Prostate gland (tissue), 2 donors: ENCODE data around the gene FBP1.

Source experiments
- POLR2AphosphoS5 ChIP-seq: sonication (generic); formaldehyde crosslinking; IDR thresholded peaks from one replicate; pipeline ENCODE4 v1.6.1; 2017; ENCODE audit warnings: antibody characterized with exemption
- TF ChIP-seq, protein P1 (sequence below), 4 experiments: fragments of 200-600 bp in 2 of 4; fragments of 450-650 bp in 2 of 4; sonication (generic) in 2 of 4; IDR thresholded peaks; 1 replicate in 3 of 4; 2 replicates in 1 of 4; pipeline ENCODE4 v1.5.1; 2016 to 2019; ENCODE audit warnings: antibody characterized with exemption in 4 of 4, mild to moderate bottlenecking in 2 of 4, moderate library complexity in 2 of 4

DNA sequence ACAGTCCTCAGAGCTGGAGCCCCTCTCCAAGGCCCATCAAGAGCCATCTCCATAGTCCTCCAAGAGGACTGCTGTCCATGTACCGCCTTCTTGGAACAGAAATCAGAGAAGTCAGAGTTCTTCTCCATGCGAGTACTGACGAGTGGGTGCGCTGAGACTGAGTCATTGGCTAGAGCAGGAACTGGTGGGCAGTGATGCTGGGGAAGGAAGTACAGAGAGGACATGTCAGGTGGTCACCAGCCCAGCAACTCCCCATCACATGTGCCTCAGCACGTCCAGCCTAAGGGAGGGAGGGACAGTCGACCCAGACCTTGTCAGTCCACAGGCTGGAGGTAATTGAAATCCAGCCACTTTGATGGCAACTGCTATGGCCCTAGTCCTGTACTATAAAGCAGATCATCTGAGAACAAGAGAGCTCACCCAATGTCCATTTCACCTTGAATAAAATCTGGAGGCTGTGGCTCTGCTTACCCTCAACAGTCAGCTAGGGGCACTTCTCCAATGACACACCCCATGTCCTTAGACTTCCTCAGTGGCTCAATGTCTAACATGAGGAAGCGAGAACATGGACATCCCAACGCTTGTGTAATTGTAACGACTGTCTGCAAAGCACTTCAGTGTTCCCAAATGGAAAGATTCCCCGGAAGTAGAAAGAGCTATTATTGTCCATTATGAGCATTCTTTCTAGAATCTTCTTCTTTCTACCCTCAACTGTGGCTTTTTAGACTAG, 15.0 kb upstream of the FBP1 start:
- no peak for TF ChIP-seq POLR2AphosphoS5
- TF ChIP-seq, protein P1, sequence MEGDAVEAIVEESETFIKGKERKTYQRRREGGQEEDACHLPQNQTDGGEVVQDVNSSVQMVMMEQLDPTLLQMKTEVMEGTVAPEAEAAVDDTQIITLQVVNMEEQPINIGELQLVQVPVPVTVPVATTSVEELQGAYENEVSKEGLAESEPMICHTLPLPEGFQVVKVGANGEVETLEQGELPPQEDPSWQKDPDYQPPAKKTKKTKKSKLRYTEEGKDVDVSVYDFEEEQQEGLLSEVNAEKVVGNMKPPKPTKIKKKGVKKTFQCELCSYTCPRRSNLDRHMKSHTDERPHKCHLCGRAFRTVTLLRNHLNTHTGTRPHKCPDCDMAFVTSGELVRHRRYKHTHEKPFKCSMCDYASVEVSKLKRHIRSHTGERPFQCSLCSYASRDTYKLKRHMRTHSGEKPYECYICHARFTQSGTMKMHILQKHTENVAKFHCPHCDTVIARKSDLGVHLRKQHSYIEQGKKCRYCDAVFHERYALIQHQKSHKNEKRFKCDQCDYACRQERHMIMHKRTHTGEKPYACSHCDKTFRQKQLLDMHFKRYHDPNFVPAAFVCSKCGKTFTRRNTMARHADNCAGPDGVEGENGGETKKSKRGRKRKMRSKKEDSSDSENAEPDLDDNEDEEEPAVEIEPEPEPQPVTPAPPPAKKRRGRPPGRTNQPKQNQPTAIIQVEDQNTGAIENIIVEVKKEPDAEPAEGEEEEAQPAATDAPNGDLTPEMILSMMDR (IDR thresholded peaks at IDR 0.05) = no peak
